ENCODE measurements around the gene GREM2. TPM values are rescaled to one million over a fixed set of nuclear protein-coding genes. Genes with fewer than 3 reads are reported as not detected.

GREM2 gene
- total and polyA plus RNA-seq, 2 donors (not counting 3 experiments of a cell fraction or from before 2014, with no cell fraction given): not detected

DNA sequence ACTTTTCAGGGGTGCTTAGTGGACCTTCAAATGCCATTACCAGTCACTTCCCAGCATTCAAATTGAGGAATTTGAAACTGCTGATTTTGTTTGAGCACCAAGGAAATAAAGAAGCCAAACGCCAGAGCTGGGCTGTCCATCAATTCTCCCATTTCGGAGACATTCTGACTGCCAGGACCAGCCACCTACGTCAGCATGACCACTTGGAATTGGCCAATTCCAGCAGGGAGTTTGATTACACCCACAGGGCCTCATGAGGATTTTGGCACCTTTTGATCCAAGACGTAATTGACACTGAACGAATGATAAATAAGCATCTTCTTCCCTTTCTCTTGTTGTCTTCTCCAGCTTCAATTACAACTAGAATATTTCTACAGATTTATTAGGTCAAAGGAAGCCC, 40.2 kb downstream of the GREM2 start:
- DNase-seq (ENCODE audit: low read depth, low spot score) (no peak), FAIRE-seq (no peak)
- no peak overlapping the region for H3K4me3 ChIP-seq (replicated peaks in 1 of 3; ENCODE audit: insufficient read depth in 1 of 3, low read depth in 1 of 3, low read length in 3 of 3)
- intact Hi-C loops (cut with micrococcal nuclease): no loop called here
- H3K27me3 ChIP-seq (ENCODE audit: control insufficient read depth in 2 of 2, insufficient read depth in 2 of 2, low read length in 2 of 2): no peaks in the 10 kb centered on the region
- H3K9me3 ChIP-seq (replicated peaks; ENCODE audit: control insufficient read depth, insufficient read depth, low read length): no peaks in the 10 kb centered on the region
- H3K4me2 ChIP-seq (ENCODE audit: insufficient read depth, low read length): no peak overlapping the region
- H3K4me1 ChIP-seq (ENCODE audit: control insufficient read depth, extremely low read depth, insufficient read depth, low read length): no peaks in the 10 kb centered on the region
- H3K9me1 ChIP-seq (replicated peaks; ENCODE audit: control insufficient read depth, extremely low read depth, insufficient read depth, low read length): no peaks in the 10 kb centered on the region
- no peak overlapping the region for H2AFZ ChIP-seq (ENCODE audit: low read depth, low read length)
- H3K9ac ChIP-seq (replicated peaks; ENCODE audit: extremely low read depth, insufficient read depth, low read length): no peak overlapping the region
- ChIA-PET POLR2A (no interaction called here), CTCF (no interaction called here)
- H4K20me1 ChIP-seq (replicated peaks; ENCODE audit: control insufficient read depth, extremely low read depth, insufficient read depth, low read length): no peaks in the 10 kb centered on the region
- TF ChIP-seq GATA2 (IDR thresholded peaks at IDR 0.05; ENCODE audit: insufficient read depth, insufficient read length, low read depth, low read length) (no peak), FOS (IDR thresholded peaks at IDR 0.05; ENCODE audit: borderline replicate concordance, insufficient read depth, low read length) (no peak), POLR2A (IDR thresholded peaks at IDR 0.05; ENCODE audit: low read depth, low read length) (no peak), JUN (IDR thresholded peaks at IDR 0.05; ENCODE audit: borderline replicate concordance, insufficient read depth, insufficient read length, low read depth) (no peak), EZH2 (IDR thresholded peaks at IDR 0.05; ENCODE audit: borderline replicate concordance, low read depth, low read length, severe bottlenecking) (no peak), MYC (IDR thresholded peaks at IDR 0.05; ENCODE audit: low read depth, low read length) (no peak), POLR2AphosphoS5 (IDR thresholded peaks at IDR 0.05; ENCODE audit: insufficient read depth, low read depth, low read length) (no peak)
- TF ChIP-seq, protein P1, sequence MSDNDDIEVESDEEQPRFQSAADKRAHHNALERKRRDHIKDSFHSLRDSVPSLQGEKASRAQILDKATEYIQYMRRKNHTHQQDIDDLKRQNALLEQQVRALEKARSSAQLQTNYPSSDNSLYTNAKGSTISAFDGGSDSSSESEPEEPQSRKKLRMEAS (IDR thresholded peaks at IDR 0.05; ENCODE audit: insufficient read depth, insufficient read length): no peak
- TF ChIP-seq, protein P2, sequence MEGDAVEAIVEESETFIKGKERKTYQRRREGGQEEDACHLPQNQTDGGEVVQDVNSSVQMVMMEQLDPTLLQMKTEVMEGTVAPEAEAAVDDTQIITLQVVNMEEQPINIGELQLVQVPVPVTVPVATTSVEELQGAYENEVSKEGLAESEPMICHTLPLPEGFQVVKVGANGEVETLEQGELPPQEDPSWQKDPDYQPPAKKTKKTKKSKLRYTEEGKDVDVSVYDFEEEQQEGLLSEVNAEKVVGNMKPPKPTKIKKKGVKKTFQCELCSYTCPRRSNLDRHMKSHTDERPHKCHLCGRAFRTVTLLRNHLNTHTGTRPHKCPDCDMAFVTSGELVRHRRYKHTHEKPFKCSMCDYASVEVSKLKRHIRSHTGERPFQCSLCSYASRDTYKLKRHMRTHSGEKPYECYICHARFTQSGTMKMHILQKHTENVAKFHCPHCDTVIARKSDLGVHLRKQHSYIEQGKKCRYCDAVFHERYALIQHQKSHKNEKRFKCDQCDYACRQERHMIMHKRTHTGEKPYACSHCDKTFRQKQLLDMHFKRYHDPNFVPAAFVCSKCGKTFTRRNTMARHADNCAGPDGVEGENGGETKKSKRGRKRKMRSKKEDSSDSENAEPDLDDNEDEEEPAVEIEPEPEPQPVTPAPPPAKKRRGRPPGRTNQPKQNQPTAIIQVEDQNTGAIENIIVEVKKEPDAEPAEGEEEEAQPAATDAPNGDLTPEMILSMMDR (IDR thresholded peaks at IDR 0.05; ENCODE audit: extremely low read depth in 1 of 2, insufficient read depth in 1 of 2, low read depth in 1 of 2, low read length in 2 of 2): no peak
- H3K36me3 ChIP-seq (ENCODE audit: control insufficient read depth in 2 of 2, extremely low read depth in 1 of 2, insufficient read depth in 2 of 2, low read length in 2 of 2): no peaks in the 10 kb centered on the region
- BruUV-seq (replicated peaks): no TSS peak
- H3K79me2 ChIP-seq (ENCODE audit: control insufficient read depth, insufficient read depth, low read length): no peaks in the 10 kb centered on the region
- no peak overlapping the region for H3K27ac ChIP-seq (ENCODE audit: insufficient read depth, low read depth, low read length)
- dilution Hi-C loops (cut with MboI; ENCODE audit: extremely low pct_ligation_motif_present, low sequenced_read_pairs): no loop called here
